Measurements from ENCODE around the gene SMIM41.

Gene SMIM41

GRCh38 chr12:52059582-52060497 lies 19.7 kb upstream of the SMIM41 start:
- H3K4me3 ChIP-seq (ENCODE audit: low read depth, low read length): no peak overlapping the region
- TF ChIP-seq CTCF (IDR thresholded peaks at IDR 0.05; ENCODE audit: low read depth, low read length): no peak
- DNase-seq (ENCODE audit: low read depth, low spot score): peak; percentile 68
- in situ Hi-C loops (cut with HindIII; ENCODE audit: low sequenced_read_pairs): no loop called here

GRCh38 chr12:52060498-52061177 lies 18.9 kb upstream of the SMIM41 start:
- in situ Hi-C loops (cut with HindIII; ENCODE audit: low sequenced_read_pairs): no loop called here
- DNase-seq (ENCODE audit: low read depth, low spot score): no peak
- H3K4me3 ChIP-seq (ENCODE audit: low read depth, low read length): no peak overlapping the region
- TF ChIP-seq CTCF (IDR thresholded peaks at IDR 0.05; ENCODE audit: low read depth, low read length): no peak

- in situ Hi-C loops (cut with HindIII; ENCODE audit: low sequenced_read_pairs): no loop called here
- TF ChIP-seq CTCF (IDR thresholded peaks at IDR 0.05; ENCODE audit: low read depth, low read length): no peak
- no peak for DNase-seq (ENCODE audit: low read depth, low spot score)
- H3K4me3 ChIP-seq (ENCODE audit: low read depth, low read length): no peak overlapping the region
Observed at GRCh38 chr12:52061470-52062166, 17.9 kb upstream of the SMIM41 start.

GRCh38 chr12:52062167-52063081 lies 17.1 kb upstream of the SMIM41 start:
- DNase-seq (ENCODE audit: low read depth, low spot score): no peak
- TF ChIP-seq CTCF (IDR thresholded peaks at IDR 0.05; ENCODE audit: low read depth, low read length): no peak
- no peak overlapping the region for H3K4me3 ChIP-seq (ENCODE audit: low read depth, low read length)
- in situ Hi-C loops (cut with HindIII; ENCODE audit: low sequenced_read_pairs): no loop called here

GRCh38 chr12:52063082-52063924 lies 16.2 kb upstream of the SMIM41 start:
- no peak overlapping the region for H3K4me3 ChIP-seq (ENCODE audit: low read depth, low read length)
- TF ChIP-seq CTCF (IDR thresholded peaks at IDR 0.05; ENCODE audit: low read depth, low read length): no peak
- no peak for DNase-seq (ENCODE audit: low read depth, low spot score)
- in situ Hi-C loops (cut with HindIII; ENCODE audit: low sequenced_read_pairs): no loop called here

All from astrocyte of the spinal cord (primary cell).